HL-60 (cell line): ENCODE data around the gene CPED1.

Experiments
- CTCF ChIP-seq: IDR thresholded peaks from one replicate; pipeline ENCODE4 v1.5.1; 2011; ENCODE audit warnings: low read length, control low read depth, inconsistent platforms; ENCODE audit not compliant: insufficient read depth
- POLR2AphosphoS5 ChIP-seq: IDR thresholded peaks from 2 replicates; pipeline ENCODE4 v1.6.1; 2012; ENCODE audit warnings: low read depth

- no peak for TF ChIP-seq POLR2AphosphoS5
- TF ChIP-seq CTCF: no peak
Measured at GRCh38 chr7:121300685-121301420, 312.3 kb downstream of the CPED1 start.
